HG03066 (cell line): Measurements from ENCODE around the gene MAPKAPK2.
A peak's percentile ranks its signal among the peaks of the same experiment; 100 is the strongest.
"Not testable (repeated sequence)": the region's sequence is repeated elsewhere in the genome, so short reads cannot be mapped to it uniquely, and the experiment has no call there.

ENCODE experiments used
- ATAC-seq: cut with Tn5 transposase; IDR thresholded peaks from one replicate; pipeline ENCODE4 v1.9.1; 2021; ENCODE audit warnings: low read depth; ENCODE audit not compliant: unreplicated experiment

The MAPKAPK2 gene

GRCh38 chr1:206738370-206739366, 54.0 kb downstream of the MAPKAPK2 start:
- peak; percentile 5 for ATAC-seq

GRCh38 chr1:206739411-206740076, 54.8 kb downstream of the MAPKAPK2 start:
- peak; percentile 77 for ATAC-seq

GRCh38 chr1:206741142-206741701, 56.5 kb downstream of the MAPKAPK2 start:
- no peak for ATAC-seq

- ATAC-seq: no peak
Measured at GRCh38 chr1:206742719-206743383, 58.1 kb downstream of the MAPKAPK2 start.

- no peak for ATAC-seq
Measured at GRCh38 chr1:206744683-206745082, 60.0 kb downstream of the MAPKAPK2 start.

- no peak for ATAC-seq
Measured at GRCh38 chr1:206745301-206745700, 60.6 kb downstream of the MAPKAPK2 start.

- no peak for ATAC-seq
Measured at GRCh38 chr1:206748348-206749030, 63.8 kb downstream of the MAPKAPK2 start.

GRCh38 chr1:206751891-206752290, 67.2 kb downstream of the MAPKAPK2 start:
- no peak for ATAC-seq

GRCh38 chr1:206752481-206752880, 67.8 kb downstream of the MAPKAPK2 start:
- no peak for ATAC-seq

GRCh38 chr1:206753141-206753540, 68.4 kb downstream of the MAPKAPK2 start:
- no peak for ATAC-seq

- ATAC-seq: no peak
Measured at GRCh38 chr1:206754011-206754410, 69.3 kb downstream of the MAPKAPK2 start.

GRCh38 chr1:206757524-206758266, 73.0 kb downstream of the MAPKAPK2 start:
- ATAC-seq: no peak

GRCh38 chr1:206760590-206760989, 75.9 kb downstream of the MAPKAPK2 start:
- no peak for ATAC-seq

GRCh38 chr1:206761159-206761768, 76.6 kb downstream of the MAPKAPK2 start:
- ATAC-seq: no peak

GRCh38 chr1:206762741-206763364, 78.1 kb downstream of the MAPKAPK2 start:
- not testable (repeated sequence) for ATAC-seq

- ATAC-seq: not testable (repeated sequence)
Measured at GRCh38 chr1:206765771-206766170, 81.1 kb downstream of the MAPKAPK2 start.

GRCh38 chr1:206766251-206766856, 81.6 kb downstream of the MAPKAPK2 start:
- peak; percentile 43 for ATAC-seq
